Ovary (tissue), 9 donors: Measurements from ENCODE around the gene IL6R. TPM values are rescaled to one million over a fixed set of nuclear protein-coding genes. Genes with fewer than 3 reads are reported as not detected.

ENCODE experiments used
- DNase-seq, 5 donors: peaks; one replicate each; pipeline ENCODE4 v3.0.0-alpha.2; 2019 to 2020
- H3K27ac ChIP-seq, 2 donors: fragments of 200-600 bp; one replicate each; pipeline versions ENCODE4 v1.5.1 to v1.8.0; 2019 to 2022
- H3K27me3 ChIP-seq: fragments of 200-600 bp; one replicate; pipeline ENCODE4 v1.8.0; 2022
- H3K36me3 ChIP-seq: fragments of 200-600 bp; sonication (generic); one replicate; pipeline ENCODE4 v1.5.1; 2019
- H3K4me1 ChIP-seq: one replicate; pipeline ENCODE4 v1.8.1; 2013; ENCODE audit warnings: mild to moderate bottlenecking, moderate library complexity; ENCODE audit not compliant: insufficient read depth
- H3K4me3 ChIP-seq: fragments of 200-600 bp; sonication (generic); one replicate; pipeline ENCODE4 v1.5.1; 2017
- H3K9me3 ChIP-seq, 2 donors: fragments of 200-600 bp in 1 of 2; sonication (generic) in 1 of 2; one replicate each; pipeline versions ENCODE4 v1.5.1 to v1.8.1; 2013 to 2019; ENCODE audit warnings: mild to moderate bottlenecking in 1 of 2, moderate library complexity in 1 of 2
- EP300 ChIP-seq: sonication (generic); formaldehyde crosslinking; IDR thresholded peaks from one replicate; pipeline ENCODE4 v1.6.1; 2017; ENCODE audit warnings: antibody characterized with exemption
- POLR2A ChIP-seq: fragments of 450-650 bp; IDR thresholded peaks from one replicate; pipeline ENCODE4 v1.6.1; 2017; ENCODE audit warnings: antibody characterized with exemption, mild to moderate bottlenecking, moderate library complexity
- WGBS, 3 donors: extraction: QIAGEN DNeasy Blood & Tissue Kit in 1 of 3; methylation state at CpG; one replicate each; pipeline versions ENCODE4 v1.1.5 to v1.1.7; 2013 to 2017; 5-methylcytosine and 5-hydroxymethylcytosine counted together
- intact Hi-C, 4 donors: fragments of 100-400 bp; cut with DNase I; formaldehyde crosslinking; loops; one replicate each; pipeline versions ENCODE4 v1.11.0 to v1.15.1; 2022 to 2023
- polyA plus RNA-seq, 2 donors: library from polyadenylated mRNA; stranded (reverse); fragments of 200-250 nt in 1 of 2; fragments of 350-450 nt in 1 of 2; fragmentation: Illumina TruSeq in 1 of 2; extraction: RNeasy Lipid Tissue Mini Kit (QIAGEN cat#74804) in 1 of 2; gene quantifications; one replicate each; pipeline ENCODE4 v1.2.3, GENCODE V29; 2013 to 2014
- total RNA-seq, 7 donors: library from RNA; depleted of rRNA in 2 of 7; stranded (reverse); fragments of >200 nt in 2 of 7; fragmentation: NEBNext Ultra II Directional in 3 of 7; extraction: Animal tissue kit (Norgen Biotek cat#: 25700) in 3 of 7; gene quantifications; one replicate each; pipeline versions ENCODE4 v1.1.0 to v1.2.4, GENCODE V29; 2016 to 2023
- TF ChIP-seq, protein P1 (sequence below), 3 donors: fragments of 450-650 bp in 2 of 3; fragments of 200-600 bp in 1 of 3; IDR thresholded peaks; one replicate each; pipeline versions ENCODE4 v1.5.1 to v1.8.0; 2016 to 2022; ENCODE audit warnings: antibody characterized with exemption in 3 of 3, mild to moderate bottlenecking in 1 of 3
- donor health status: DM: no; HTN: no; CAD: no; lungs with moderate emphysema.
- donor health status: DM: no; HTN: no; CAD: no.
- donor health status: Bipolar disorder and iron deficiency.
- donor health status: DM: yes; HTN: yes; CAD: no.
- donor health status: DM: no; HTN: no; CAD: no.
- donor health status: DM: yes; HTN: yes; CAD: no.

IL6R gene
- total and polyA plus RNA-seq, 9 donors, result 6.5 to 37.0 (median 12.2) TPM

DNA sequence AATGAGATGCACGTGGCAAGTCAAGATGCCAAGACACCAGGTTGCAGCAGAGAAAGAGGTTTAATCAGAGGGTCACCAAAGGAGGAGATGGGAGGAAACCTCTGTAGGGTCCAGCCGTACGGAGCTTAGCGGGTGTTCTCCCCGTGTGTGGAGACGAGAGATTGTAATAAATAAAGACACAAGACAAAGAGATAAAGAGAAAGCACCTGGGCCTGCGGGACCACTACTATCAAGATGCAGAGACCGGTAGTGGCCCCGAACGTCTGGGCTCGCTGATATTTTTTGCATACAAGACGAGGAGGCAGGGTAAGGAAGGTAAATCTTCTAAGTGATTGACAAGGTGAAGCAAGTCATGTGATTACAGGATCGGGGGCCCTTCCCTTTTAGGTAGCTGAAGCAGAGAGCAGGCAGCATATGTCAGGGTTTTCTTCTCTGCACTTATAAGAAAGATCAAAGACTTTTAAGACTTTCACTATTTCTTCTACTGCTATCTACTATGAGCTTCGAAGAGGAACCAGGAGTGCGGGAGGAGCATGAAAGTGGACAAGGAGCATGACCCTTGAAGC is 55.6 kb downstream of the IL6R start:
- H3K27me3 ChIP-seq, result no peaks in the 10 kb centered on the region
- no peaks in the 10 kb centered on the region for H3K4me1 ChIP-seq
- intact Hi-C loops, result loop anchor here in 2 of 4 donors (10.0 kb wide), 1 partner anchor 56 kb away; the partner anchor contains the start of gene IL6R (in 2 of the 2)
- 62 to 69% (median 66%) methylated on average over 15 of the region's 15 CpGs for WGBS, 3 donors
- no peaks in the 10 kb centered on the region for H3K9me3 ChIP-seq
- no peaks in the 10 kb centered on the region for H3K36me3 ChIP-seq
- H3K4me3 ChIP-seq, result no peak overlapping the region
- TF ChIP-seq EP300, result no peak
- no peak for TF ChIP-seq POLR2A
- TF ChIP-seq, protein P1, sequence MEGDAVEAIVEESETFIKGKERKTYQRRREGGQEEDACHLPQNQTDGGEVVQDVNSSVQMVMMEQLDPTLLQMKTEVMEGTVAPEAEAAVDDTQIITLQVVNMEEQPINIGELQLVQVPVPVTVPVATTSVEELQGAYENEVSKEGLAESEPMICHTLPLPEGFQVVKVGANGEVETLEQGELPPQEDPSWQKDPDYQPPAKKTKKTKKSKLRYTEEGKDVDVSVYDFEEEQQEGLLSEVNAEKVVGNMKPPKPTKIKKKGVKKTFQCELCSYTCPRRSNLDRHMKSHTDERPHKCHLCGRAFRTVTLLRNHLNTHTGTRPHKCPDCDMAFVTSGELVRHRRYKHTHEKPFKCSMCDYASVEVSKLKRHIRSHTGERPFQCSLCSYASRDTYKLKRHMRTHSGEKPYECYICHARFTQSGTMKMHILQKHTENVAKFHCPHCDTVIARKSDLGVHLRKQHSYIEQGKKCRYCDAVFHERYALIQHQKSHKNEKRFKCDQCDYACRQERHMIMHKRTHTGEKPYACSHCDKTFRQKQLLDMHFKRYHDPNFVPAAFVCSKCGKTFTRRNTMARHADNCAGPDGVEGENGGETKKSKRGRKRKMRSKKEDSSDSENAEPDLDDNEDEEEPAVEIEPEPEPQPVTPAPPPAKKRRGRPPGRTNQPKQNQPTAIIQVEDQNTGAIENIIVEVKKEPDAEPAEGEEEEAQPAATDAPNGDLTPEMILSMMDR (IDR thresholded peaks at IDR 0.05), result no peak
- peak in 1 of 5 donors; percentile 3 for DNase-seq
- no peak overlapping the region for H3K27ac ChIP-seq

GRCh38 chr1:154463512-154463990 is 58.4 kb downstream of the IL6R start:
- H3K27me3 ChIP-seq, result no peaks in the 10 kb centered on the region
- no peaks in the 10 kb centered on the region for H3K9me3 ChIP-seq
- intact Hi-C loops, result loop anchor here in 2 of 4 donors (10.0 kb wide), 1 partner anchor 59 kb away; the partner anchor contains the start of gene IL6R (in 2 of the 2)
- no peak overlapping the region for H3K4me3 ChIP-seq
- peaks cover 4% of the 10 kb centered on the region for H3K4me1 ChIP-seq
- WGBS, 3 donors, result 61 to 69% (median 62%) methylated on average over 4 of the region's 4 CpGs
- H3K27ac ChIP-seq, result no peak overlapping the region
- TF ChIP-seq POLR2A (no peak), EP300 (no peak)
- TF ChIP-seq, protein P1 (IDR thresholded peaks at IDR 0.05), result no peak
- DNase-seq, result peak in 1 of 5 donors; percentile 21
- no peaks in the 10 kb centered on the region for H3K36me3 ChIP-seq

DNA sequence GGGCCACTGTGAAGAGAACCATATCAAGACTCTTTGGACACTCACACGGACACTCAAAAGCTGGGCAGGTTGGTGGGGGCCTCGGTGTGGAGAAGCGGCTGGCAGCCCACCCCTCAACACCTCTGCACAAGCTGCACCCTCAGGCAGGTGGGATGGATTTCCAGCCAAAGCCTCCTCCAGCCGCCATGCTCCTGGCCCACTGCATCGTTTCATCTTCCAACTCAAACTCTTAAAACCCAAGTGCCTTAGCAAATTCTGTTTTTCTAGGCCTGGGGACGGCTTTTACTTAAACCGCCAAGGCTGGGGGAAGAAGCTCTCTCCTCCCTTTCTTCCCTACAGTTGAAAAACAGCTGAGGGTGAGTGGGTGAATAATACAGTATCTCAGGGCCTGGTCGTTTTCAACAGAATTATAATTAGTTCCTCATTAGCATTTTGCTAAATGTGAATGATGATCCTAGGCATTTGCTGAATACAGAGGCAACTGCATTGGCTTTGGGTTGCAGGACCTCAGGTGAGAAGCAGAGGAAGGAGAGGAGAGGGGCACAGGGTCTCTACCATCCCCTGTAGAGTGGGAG is 60.6 kb downstream of the IL6R start:
- Histone ChIP-seq H3K9me3 (no peaks in the 10 kb centered on the region), H3K27me3 (no peaks in the 10 kb centered on the region), H3K4me3 (no peak overlapping the region), H3K36me3 (no peaks in the 10 kb centered on the region), H3K4me1 (peaks cover 4% of the 10 kb centered on the region), H3K27ac (peak overlapping the region in 1 of 2 donors; percentile 38)
- intact Hi-C loops, result loop anchor here in 2 of 4 donors (10.0 kb wide), 1 partner anchor 61 kb away; the partner anchor contains the start of gene IL6R (in 2 of the 2)
- DNase-seq, result no peak
- 74 to 77% (median 77%) methylated on average over 8 of the region's 8 CpGs for WGBS, 3 donors
- no peak for TF ChIP-seq EP300

- no peak overlapping the region for H3K4me3 ChIP-seq
- intact Hi-C loops, result loop anchor here in 2 of 4 donors (10.0 kb wide), 1 partner anchor 61 kb away; the partner anchor contains the start of gene IL6R (in 2 of the 2)
- 35 to 46% (median 43%) methylated on average over 3 of the region's 3 CpGs for WGBS, 3 donors
- H3K4me1 ChIP-seq, result peaks cover 4% of the 10 kb centered on the region
- no peak for TF ChIP-seq POLR2A
- TF ChIP-seq EP300, result no peak
- TF ChIP-seq, protein P1 (IDR thresholded peaks at IDR 0.05), result no peak
- no peaks in the 10 kb centered on the region for H3K9me3 ChIP-seq
- H3K27me3 ChIP-seq, result no peaks in the 10 kb centered on the region
- no peaks in the 10 kb centered on the region for H3K36me3 ChIP-seq
- peak overlapping the region in 1 of 2 donors; percentile 38 for H3K27ac ChIP-seq
- DNase-seq, result no peak
Measured at GRCh38 chr1:154466206-154466605, 61.1 kb downstream of the IL6R start.
